ENCODE results near the gene FAM117A. TPM values are rescaled to one million over a fixed set of nuclear protein-coding genes. Genes with fewer than 3 reads are reported as not detected.

Gene FAM117A
- total and polyA plus RNA-seq, 3 experiments from 2014 or later: 21.8 to 85.0 (median 24.8) TPM

DNA sequence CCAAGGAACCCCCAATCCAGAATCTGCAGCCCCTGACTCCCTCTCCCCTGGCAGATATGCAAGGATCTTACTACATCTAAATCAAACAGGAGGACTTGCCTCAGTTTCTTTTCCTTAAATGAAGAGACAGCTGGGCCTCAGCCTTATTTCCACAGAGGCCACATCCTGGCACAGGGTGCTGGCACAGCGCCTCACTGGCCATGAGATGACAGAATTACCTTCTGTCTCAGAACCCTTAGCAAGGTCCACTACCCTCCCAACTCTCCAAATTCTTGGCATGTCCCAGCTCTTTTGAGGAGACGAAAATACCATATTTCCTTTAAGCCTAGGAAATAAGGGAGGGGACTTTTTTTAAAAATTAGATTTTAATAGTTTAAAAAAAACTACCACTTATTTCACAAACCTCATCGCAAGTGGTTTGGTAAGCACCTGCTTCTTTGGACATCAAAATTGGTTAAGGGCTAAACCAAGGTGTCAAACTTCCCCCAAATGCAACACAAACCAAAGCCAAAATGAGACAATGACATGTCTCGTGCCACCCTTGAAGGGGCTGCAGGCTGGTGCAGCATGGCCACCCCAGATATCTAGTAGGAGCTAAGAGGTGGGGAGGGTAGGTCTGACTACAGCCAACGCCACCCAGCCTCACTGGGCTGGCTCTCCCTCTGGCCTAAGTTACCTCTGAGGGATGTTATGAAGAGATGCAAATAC lies 25.3 kb downstream of the FAM117A start:
- Histone ChIP-seq H3K4me1 (ENCODE audit: insufficient read depth, low read length) (peaks cover 86% of the 10 kb centered on the region), H3K27me3 (ENCODE audit: insufficient read depth, low read length, poor library complexity, severe bottlenecking) (no peaks in the 10 kb centered on the region), H3K36me3 (ENCODE audit: insufficient read depth, low read length) (no peaks in the 10 kb centered on the region), H3K4me3 (ENCODE audit: low read length) (peak overlapping the region; percentile 42), H3K27ac (ENCODE audit: low read depth, low read length) (peak overlapping the region; percentile 88), H3K9me3 (ENCODE audit: low read length) (no peaks in the 10 kb centered on the region)
- H3K9me3 Mint-ChIP-seq: no peaks in the 10 kb centered on the region
- peak in 2 of 5 donors; percentile 22 to 56 for DNase-seq
- CTCF ChIA-PET: interaction anchor here (0.7 to 6.8 kb wide), 6 partner anchors 11 to 169 kb away, joined by 3 to 37 read pairs (median 6); partner anchors contain the start of gene FAM117A
- H3K27me3 Mint-ChIP-seq: no peaks in the 10 kb centered on the region
- H3K4me1 Mint-ChIP-seq: peaks cover 81 to 90% (median 87%) of the 10 kb centered on the region in 3 donors
- POLR2A ChIA-PET: interaction anchor here (1.2 to 5.1 kb wide), 6 partner anchors 9 to 30 kb away, joined by 3 to 53 read pairs (median 16); partner anchors contain the start of genes FAM117A and SLC35B1
- peaks cover 4 to 37% (median 14%) of the 10 kb centered on the region in 3 donors for H3K36me3 Mint-ChIP-seq
- peak overlapping the region; percentile 90 to 98 (median 95) for H3K4me3 Mint-ChIP-seq
- H3K27ac Mint-ChIP-seq: peak overlapping the region; percentile 97 to 100 (median 100)

DNA sequence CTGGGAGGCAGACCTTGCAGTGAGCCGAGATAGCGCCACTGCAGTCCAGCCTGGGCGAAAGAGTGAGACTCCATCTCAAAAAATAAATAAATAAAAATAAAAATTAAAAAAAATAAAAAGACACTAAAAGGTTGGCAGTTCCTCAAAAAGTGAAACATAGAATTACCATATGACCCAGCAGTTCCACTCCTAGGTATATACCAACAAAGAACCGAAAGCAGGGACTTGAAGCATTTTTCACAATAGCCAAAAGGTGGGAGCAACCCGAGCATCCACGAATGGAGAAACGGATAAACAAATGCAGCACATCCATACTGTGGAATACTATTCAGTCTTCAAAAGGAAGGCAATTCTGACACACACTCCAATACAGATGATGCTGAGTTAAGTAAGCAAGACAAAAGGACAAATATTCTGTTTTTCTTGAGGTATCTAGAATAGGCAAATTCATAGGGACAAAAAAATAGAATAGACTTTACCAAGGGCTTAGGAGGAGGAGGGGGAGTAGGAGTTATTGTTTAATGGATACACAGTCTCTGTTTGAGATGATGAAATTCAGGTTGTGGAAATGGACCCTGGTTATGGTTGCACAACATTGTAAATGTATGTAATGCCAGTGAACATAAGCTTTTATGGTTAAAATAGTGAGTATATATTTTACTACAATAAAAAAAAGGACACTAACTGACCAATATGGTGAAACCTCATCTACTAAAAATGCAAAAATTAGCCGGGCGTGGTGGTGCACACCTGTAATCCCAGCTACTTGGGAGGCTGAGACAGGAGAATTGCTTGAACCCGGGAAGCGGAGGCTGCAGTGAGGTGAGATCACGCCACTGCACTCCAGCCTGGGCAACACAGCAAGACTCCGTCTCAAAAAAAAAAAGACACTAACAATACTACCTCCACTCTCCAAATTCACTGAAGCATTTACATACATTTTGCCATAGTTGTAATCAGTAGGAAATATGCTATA lies 29.1 kb downstream of the FAM117A start:
- peaks cover 8 to 46% (median 11%) of the 10 kb centered on the region in 3 donors for H3K36me3 Mint-ChIP-seq
- peak overlapping the region in 1 of 7 donors; percentile 7 for H3K4me3 Mint-ChIP-seq
- CTCF ChIA-PET: interaction anchor here (1.2 kb wide), 1 partner anchor 29 kb away, joined by 3 read pairs; the partner anchor contains the start of gene FAM117A
- Histone ChIP-seq H3K36me3 (ENCODE audit: insufficient read depth, low read length) (peaks cover 16% of the 10 kb centered on the region), H3K4me3 (ENCODE audit: low read length) (no peak overlapping the region), H3K4me1 (ENCODE audit: insufficient read depth, low read length) (peaks cover 66% of the 10 kb centered on the region), H3K9me3 (ENCODE audit: low read length) (no peaks in the 10 kb centered on the region), H3K27me3 (ENCODE audit: insufficient read depth, low read length, poor library complexity, severe bottlenecking) (no peaks in the 10 kb centered on the region), H3K27ac (ENCODE audit: low read depth, low read length) (no peak overlapping the region)
- POLR2A ChIA-PET: interaction anchor here (0.7 kb wide), 1 partner anchor 28 kb away, joined by 5 read pairs; no protein-coding TSS in a partner anchor
- H3K9me3 Mint-ChIP-seq: no peaks in the 10 kb centered on the region
- DNase-seq: no peak
- H3K27ac Mint-ChIP-seq: peak overlapping the region; percentile 71 to 100 (median 100)
- H3K4me1 Mint-ChIP-seq: peaks cover 74 to 86% (median 86%) of the 10 kb centered on the region in 3 donors
- H3K27me3 Mint-ChIP-seq: no peaks in the 10 kb centered on the region

DNA sequence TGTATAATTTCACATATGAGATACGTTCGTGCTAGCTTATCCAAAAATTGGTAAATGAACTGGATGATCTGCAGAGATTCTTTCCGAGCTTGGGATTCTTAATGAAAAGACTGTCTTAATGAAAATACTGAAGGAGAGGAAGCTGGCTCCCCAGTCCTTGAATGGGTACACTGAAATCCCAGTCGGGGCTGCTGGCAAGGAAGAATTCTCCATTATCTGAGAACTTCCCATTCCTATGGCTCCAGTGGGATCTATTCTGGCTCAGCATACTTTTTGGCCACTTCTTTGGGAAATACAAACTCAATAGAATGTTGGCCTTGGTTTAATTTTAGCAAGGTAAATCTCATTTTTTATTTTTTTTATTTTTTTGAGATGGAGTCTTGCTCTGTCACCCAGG lies 32.5 kb downstream of the FAM117A start:
- Mint-ChIP-seq H3K4me1 (peaks cover 64 to 81% (median 74%) of the 10 kb centered on the region in 3 donors), H3K36me3 (peaks cover 6 to 71% (median 12%) of the 10 kb centered on the region in 3 donors), H3K27me3 (no peaks in the 10 kb centered on the region), H3K27ac (peak overlapping the region; percentile 37 to 95 (median 86)), H3K4me3 (no peak overlapping the region), H3K9me3 (no peaks in the 10 kb centered on the region)
- POLR2A ChIA-PET: no interaction called here
- DNase-seq: no peak
- H3K27ac ChIP-seq (ENCODE audit: low read depth, low read length): no peak overlapping the region
- H3K9me3 ChIP-seq (ENCODE audit: low read length): no peaks in the 10 kb centered on the region
- H3K36me3 ChIP-seq (ENCODE audit: insufficient read depth, low read length): peaks cover 26% of the 10 kb centered on the region
- CTCF ChIA-PET: interaction anchor here (1.1 to 3.6 kb wide), 3 partner anchors 15 to 21 kb away, joined by 3 to 13 read pairs (median 3); no protein-coding TSS in a partner anchor
- H3K4me3 ChIP-seq (ENCODE audit: low read length): no peak overlapping the region
- no peaks in the 10 kb centered on the region for H3K27me3 ChIP-seq (ENCODE audit: insufficient read depth, low read length, poor library complexity, severe bottlenecking)
- peaks cover 59% of the 10 kb centered on the region for H3K4me1 ChIP-seq (ENCODE audit: insufficient read depth, low read length)

DNA sequence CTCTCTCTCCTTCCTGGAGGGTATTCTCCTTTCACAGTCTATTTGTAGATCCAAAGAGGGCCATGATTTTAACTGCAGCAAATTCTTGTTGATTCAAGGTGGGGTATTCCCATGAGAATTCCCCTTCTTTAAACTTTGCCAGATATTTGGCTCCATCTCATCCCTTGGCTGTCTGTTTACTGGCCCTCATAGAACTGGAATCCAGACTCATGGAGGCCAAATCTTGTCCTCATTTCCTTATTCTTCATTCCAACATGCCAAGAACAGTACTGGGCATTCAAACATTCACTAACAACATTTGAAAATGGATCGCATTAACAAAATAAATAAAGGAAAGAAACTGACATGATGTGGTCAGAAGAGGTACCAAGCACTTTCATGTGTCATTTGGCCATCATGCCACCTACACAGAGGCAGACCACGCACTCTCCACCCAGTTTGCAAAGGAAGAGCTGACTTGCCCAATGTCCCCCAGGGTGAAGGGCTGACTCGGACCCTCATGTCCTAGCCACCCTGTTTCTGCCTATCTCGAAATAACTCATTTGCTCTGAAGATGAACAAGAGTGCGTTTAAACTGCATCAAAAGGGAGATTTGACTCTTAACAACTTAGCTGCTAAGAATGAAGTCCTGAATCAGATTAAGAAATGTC lies 33.0 kb downstream of the FAM117A start:
- Histone ChIP-seq H3K27me3 (ENCODE audit: insufficient read depth, low read length, poor library complexity, severe bottlenecking) (no peaks in the 10 kb centered on the region), H3K27ac (ENCODE audit: low read depth, low read length) (peak overlapping the region; percentile 8), H3K4me3 (ENCODE audit: low read length) (no peak overlapping the region), H3K9me3 (ENCODE audit: low read length) (no peaks in the 10 kb centered on the region), H3K36me3 (ENCODE audit: insufficient read depth, low read length) (peaks cover 28% of the 10 kb centered on the region), H3K4me1 (ENCODE audit: insufficient read depth, low read length) (peaks cover 53% of the 10 kb centered on the region)
- H3K4me1 Mint-ChIP-seq: peaks cover 59 to 77% (median 69%) of the 10 kb centered on the region in 3 donors
- peak overlapping the region in 1 of 7 donors; percentile 38 for H3K4me3 Mint-ChIP-seq
- no peaks in the 10 kb centered on the region for H3K9me3 Mint-ChIP-seq
- peak overlapping the region; percentile 37 to 95 (median 82) for H3K27ac Mint-ChIP-seq
- ChIA-PET POLR2A (interaction anchor here (2.3 kb wide), 1 partner anchor 9 kb away, joined by 6 read pairs; no protein-coding TSS in a partner anchor), CTCF (interaction anchor here (1.2 to 3.6 kb wide), 2 partner anchors 15 to 16 kb away, joined by 3 to 13 read pairs; no protein-coding TSS in a partner anchor)
- no peak for DNase-seq
- no peaks in the 10 kb centered on the region for H3K27me3 Mint-ChIP-seq
- H3K36me3 Mint-ChIP-seq: peaks cover 6 to 74% (median 12%) of the 10 kb centered on the region in 3 donors

DNA sequence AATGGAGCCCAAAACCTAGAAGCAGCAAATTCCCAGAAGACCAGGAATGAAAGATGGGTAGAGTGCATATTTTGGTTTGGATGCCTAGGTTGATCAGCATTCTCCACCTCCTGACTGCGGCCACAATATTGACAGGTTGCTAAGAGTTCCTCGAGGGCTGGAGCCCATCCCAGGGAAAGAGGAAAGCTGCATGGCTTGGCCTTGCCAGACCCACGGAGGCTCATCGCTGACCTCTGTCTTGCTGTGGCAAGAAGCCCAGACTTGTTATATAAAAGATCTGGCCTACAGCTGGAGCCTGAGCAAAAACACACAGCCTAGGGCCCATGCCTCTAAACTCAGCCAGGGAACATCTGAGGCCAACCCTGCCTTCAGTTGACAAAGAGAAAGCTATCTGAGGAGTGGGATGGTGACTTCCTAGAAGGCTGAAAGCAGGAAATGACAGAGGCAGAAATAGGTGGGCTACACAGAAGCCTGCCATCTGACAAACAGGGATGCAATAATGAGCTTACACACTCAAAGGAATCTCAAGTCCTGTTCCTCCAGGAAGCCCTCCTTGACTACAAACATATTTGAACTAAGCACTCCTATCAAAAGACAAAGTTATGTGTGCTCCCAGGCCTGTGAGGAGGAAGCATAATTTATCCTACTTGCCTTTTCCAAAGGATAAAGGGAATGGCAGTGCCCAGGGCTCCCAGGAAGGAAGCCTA lies 33.7 kb downstream of the FAM117A start:
- H3K4me1 Mint-ChIP-seq: peaks cover 57 to 77% (median 67%) of the 10 kb centered on the region in 3 donors

DNA sequence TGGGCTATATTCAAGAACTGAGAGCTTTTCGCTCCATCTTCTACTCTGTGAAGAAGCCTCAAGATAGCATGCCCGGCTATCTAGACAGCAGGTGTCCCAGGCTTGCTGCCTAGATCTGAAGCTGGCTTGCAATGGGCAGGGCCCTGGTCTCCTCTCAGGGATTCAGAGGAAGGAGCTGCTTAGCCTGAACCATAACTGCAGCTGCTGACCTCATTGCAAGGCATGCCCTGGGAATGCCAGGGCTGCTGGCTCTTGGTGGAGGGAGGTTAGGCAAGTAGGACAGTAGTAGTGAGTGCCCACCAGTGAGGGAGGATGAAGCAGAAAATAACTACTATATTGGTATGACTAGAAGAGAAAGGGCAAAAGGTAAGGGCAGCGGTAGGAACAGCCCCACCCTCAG lies 34.9 kb downstream of the FAM117A start:
- DNase-seq: no peak
- no peak overlapping the region for H3K4me3 ChIP-seq (ENCODE audit: low read length)
- POLR2A ChIA-PET: interaction anchor here (0.6 to 2.3 kb wide), 2 partner anchors 10 to 63 kb away, joined by 3 to 6 read pairs; no protein-coding TSS in a partner anchor
- H3K36me3 Mint-ChIP-seq: peaks cover 16 to 86% (median 19%) of the 10 kb centered on the region in 3 donors
- peaks cover 40% of the 10 kb centered on the region for H3K4me1 ChIP-seq (ENCODE audit: insufficient read depth, low read length)
- H3K4me1 Mint-ChIP-seq: peaks cover 63 to 81% (median 70%) of the 10 kb centered on the region in 3 donors
- peak overlapping the region in 3 of 7 donors; percentile 8 to 87 (median 51) for H3K4me3 Mint-ChIP-seq
- no peaks in the 10 kb centered on the region for H3K27me3 Mint-ChIP-seq
- peak overlapping the region; percentile 12 to 95 (median 88) for H3K27ac Mint-ChIP-seq
- H3K9me3 Mint-ChIP-seq: no peaks in the 10 kb centered on the region
- H3K9me3 ChIP-seq (ENCODE audit: low read length): no peaks in the 10 kb centered on the region
- peaks cover 39% of the 10 kb centered on the region for H3K36me3 ChIP-seq (ENCODE audit: insufficient read depth, low read length)
- no peak overlapping the region for H3K27ac ChIP-seq (ENCODE audit: low read depth, low read length)
- CTCF ChIA-PET: interaction anchor here (0.8 to 5.5 kb wide), 3 partner anchors 14 to 159 kb away, joined by 3 to 22 read pairs (median 3); partner anchors contain the start of gene FAM117A
- no peaks in the 10 kb centered on the region for H3K27me3 ChIP-seq (ENCODE audit: insufficient read depth, low read length, poor library complexity, severe bottlenecking)

More for the DNA sequence above, 33.7 kb downstream of the FAM117A start:
- no peak for DNase-seq
- Mint-ChIP-seq H3K36me3 (peaks cover 11 to 81% (median 17%) of the 10 kb centered on the region in 3 donors), H3K4me3 (no peak overlapping the region), H3K27ac (peak overlapping the region; percentile 37 to 95 (median 89)), H3K27me3 (no peaks in the 10 kb centered on the region), H3K9me3 (no peaks in the 10 kb centered on the region)
- Histone ChIP-seq H3K4me1 (ENCODE audit: insufficient read depth, low read length) (peaks cover 47% of the 10 kb centered on the region), H3K27me3 (ENCODE audit: insufficient read depth, low read length, poor library complexity, severe bottlenecking) (no peaks in the 10 kb centered on the region), H3K9me3 (ENCODE audit: low read length) (no peaks in the 10 kb centered on the region), H3K36me3 (ENCODE audit: insufficient read depth, low read length) (peaks cover 35% of the 10 kb centered on the region), H3K4me3 (ENCODE audit: low read length) (no peak overlapping the region), H3K27ac (ENCODE audit: low read depth, low read length) (peak overlapping the region; percentile 8)
- ChIA-PET CTCF (interaction anchor here (0.8 to 3.6 kb wide), 3 partner anchors 14 to 160 kb away, joined by 3 to 13 read pairs (median 3); no protein-coding TSS in a partner anchor), POLR2A (interaction anchor here (2.3 kb wide), 1 partner anchor 9 kb away, joined by 6 read pairs; no protein-coding TSS in a partner anchor)

Data from CD8-positive, alpha-beta memory T cell (primary cell).